Neural crest cell (in vitro differentiated cells): ENCODE results near the gene EDC3. TPM values are rescaled to one million over a fixed set of nuclear protein-coding genes. Genes with fewer than 3 reads are reported as not detected.
"Not testable (repeated sequence)": the region's sequence is repeated elsewhere in the genome, so short reads cannot be mapped to it uniquely, and the experiment has no call there.

ENCODE experiments used
- DNase-seq: peaks from one replicate; pipeline ENCODE4 v3.0.0; 2021; ENCODE audit warnings: low read depth, mixed read lengths, low spot score
- H3K27ac Mint-ChIP-seq: one replicate; pipeline ENCODE4 v1.8.0; 2021; ENCODE audit warnings: mild to moderate bottlenecking, mixed read lengths; ENCODE audit not compliant: unreplicated experiment
- H3K27me3 Mint-ChIP-seq: 2 replicates; pipeline ENCODE4 v1.8.0; 2021; ENCODE audit warnings: low read depth, mild to moderate bottlenecking, mixed read lengths
- H3K36me3 Mint-ChIP-seq: 2 replicates; pipeline ENCODE4 v1.8.0; 2021; ENCODE audit warnings: low read depth, mild to moderate bottlenecking, mixed read lengths
- H3K4me1 Mint-ChIP-seq: 2 replicates; pipeline ENCODE4 v1.8.0; 2021; ENCODE audit warnings: mixed read lengths
- H3K4me3 Mint-ChIP-seq: one replicate; pipeline ENCODE4 v1.8.0; 2021; ENCODE audit warnings: mild to moderate bottlenecking, mixed read lengths
- H3K9me3 Mint-ChIP-seq: 2 replicates; pipeline ENCODE4 v1.8.0; 2021; ENCODE audit warnings: mixed read lengths
- CTCF ChIP-seq: fragments of 200-600 bp; sonication (generic); conservative IDR thresholded peaks from 2 replicates; pipeline ENCODE4 v1.5.0; 2021; ENCODE audit warnings: antibody characterized with exemption, mild to moderate bottlenecking
- total RNA-seq: library from RNA; stranded (reverse); gene quantifications from 2 replicates; pipeline ENCODE4 v1.2.1, GENCODE V29; 2021

The EDC3 gene
- total RNA-seq, 1 donor from 2014 or later = 69.8 TPM

GRCh38 chr15:74664028-74664616 lies 31.7 kb downstream of the EDC3 start:
- no peaks in the 10 kb centered on the region for H3K9me3 Mint-ChIP-seq
- no peak overlapping the region for H3K27ac Mint-ChIP-seq
- H3K4me1 Mint-ChIP-seq = no peaks in the 10 kb centered on the region
- H3K27me3 Mint-ChIP-seq = no peaks in the 10 kb centered on the region
- DNase-seq = no peak
- H3K4me3 Mint-ChIP-seq = no peak overlapping the region
- H3K36me3 Mint-ChIP-seq = no peaks in the 10 kb centered on the region
- no peak for TF ChIP-seq CTCF

GRCh38 chr15:74663303-74664027 lies 32.4 kb downstream of the EDC3 start:
- no peak for DNase-seq
- no peaks in the 10 kb centered on the region for H3K9me3 Mint-ChIP-seq
- TF ChIP-seq CTCF = no peak
- no peak overlapping the region for H3K4me3 Mint-ChIP-seq
- H3K27me3 Mint-ChIP-seq = no peaks in the 10 kb centered on the region
- no peak overlapping the region for H3K27ac Mint-ChIP-seq
- no peaks in the 10 kb centered on the region for H3K36me3 Mint-ChIP-seq
- H3K4me1 Mint-ChIP-seq = no peaks in the 10 kb centered on the region

- Mint-ChIP-seq H3K27me3 (no peaks in the 10 kb centered on the region), H3K9me3 (no peaks in the 10 kb centered on the region), H3K4me3 (no peak overlapping the region), H3K4me1 (peaks cover 9% of the 10 kb centered on the region), H3K27ac (no peak overlapping the region), H3K36me3 (no peaks in the 10 kb centered on the region)
- no peak for TF ChIP-seq CTCF
- DNase-seq = no peak
Observed at GRCh38 chr15:74662064-74662860, 33.6 kb downstream of the EDC3 start.

- not testable (repeated sequence) for H3K27me3 Mint-ChIP-seq, DNase-seq, H3K27ac Mint-ChIP-seq, H3K4me3 Mint-ChIP-seq, H3K9me3 Mint-ChIP-seq, H3K36me3 Mint-ChIP-seq
- H3K4me1 Mint-ChIP-seq = peaks cover 19% of the 10 kb centered on the region
Observed at GRCh38 chr15:74661280-74661679, 34.5 kb downstream of the EDC3 start.

GRCh38 chr15:74657846-74658245 lies 38.0 kb downstream of the EDC3 start:
- H3K9me3 Mint-ChIP-seq = no peaks in the 10 kb centered on the region
- H3K36me3 Mint-ChIP-seq = no peaks in the 10 kb centered on the region
- H3K27ac Mint-ChIP-seq = no peak overlapping the region
- H3K4me3 Mint-ChIP-seq = no peak overlapping the region
- DNase-seq = no peak
- H3K27me3 Mint-ChIP-seq = no peaks in the 10 kb centered on the region
- H3K4me1 Mint-ChIP-seq = peaks cover 20% of the 10 kb centered on the region
- TF ChIP-seq CTCF = no peak
